ENCODE measurements around the gene TSHZ2.

DNA sequence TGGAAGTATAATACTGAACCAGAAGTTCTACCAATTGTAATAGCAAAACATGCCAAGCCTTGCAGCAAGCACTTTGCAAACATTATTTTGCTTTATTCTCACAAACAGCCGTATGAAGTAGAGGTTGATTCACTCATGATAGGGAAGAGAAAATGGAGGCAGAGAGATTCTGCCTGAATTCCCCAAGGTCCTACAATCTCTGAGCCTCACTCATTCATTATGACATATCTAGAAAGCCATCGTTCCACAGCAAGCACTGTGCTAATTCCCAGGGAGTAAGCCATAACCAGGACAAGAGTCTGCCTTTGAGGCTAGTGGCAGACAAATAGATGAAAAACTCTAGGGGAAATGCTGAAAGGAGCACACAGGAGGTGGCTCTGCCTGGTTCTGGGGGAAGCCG lies 288.0 kb downstream of the TSHZ2 start:
- TF ChIP-seq, protein P1, sequence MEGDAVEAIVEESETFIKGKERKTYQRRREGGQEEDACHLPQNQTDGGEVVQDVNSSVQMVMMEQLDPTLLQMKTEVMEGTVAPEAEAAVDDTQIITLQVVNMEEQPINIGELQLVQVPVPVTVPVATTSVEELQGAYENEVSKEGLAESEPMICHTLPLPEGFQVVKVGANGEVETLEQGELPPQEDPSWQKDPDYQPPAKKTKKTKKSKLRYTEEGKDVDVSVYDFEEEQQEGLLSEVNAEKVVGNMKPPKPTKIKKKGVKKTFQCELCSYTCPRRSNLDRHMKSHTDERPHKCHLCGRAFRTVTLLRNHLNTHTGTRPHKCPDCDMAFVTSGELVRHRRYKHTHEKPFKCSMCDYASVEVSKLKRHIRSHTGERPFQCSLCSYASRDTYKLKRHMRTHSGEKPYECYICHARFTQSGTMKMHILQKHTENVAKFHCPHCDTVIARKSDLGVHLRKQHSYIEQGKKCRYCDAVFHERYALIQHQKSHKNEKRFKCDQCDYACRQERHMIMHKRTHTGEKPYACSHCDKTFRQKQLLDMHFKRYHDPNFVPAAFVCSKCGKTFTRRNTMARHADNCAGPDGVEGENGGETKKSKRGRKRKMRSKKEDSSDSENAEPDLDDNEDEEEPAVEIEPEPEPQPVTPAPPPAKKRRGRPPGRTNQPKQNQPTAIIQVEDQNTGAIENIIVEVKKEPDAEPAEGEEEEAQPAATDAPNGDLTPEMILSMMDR (conservative IDR thresholded peaks at IDR 0.05 in 1 of 2, IDR thresholded peaks at IDR 0.05 in 1 of 2; ENCODE audit: extremely low read depth in 1 of 2, insufficient read depth in 1 of 2, low read depth in 1 of 2, low read length in 2 of 2) = no peak
- TF ChIP-seq EZH2 (IDR thresholded peaks at IDR 0.05; ENCODE audit: borderline replicate concordance, low read length) = no peak
